Endothelial cell of umbilical vein (primary cell): Measurements from ENCODE around the gene PLPPR4.

Experiments used
- FOS ChIP-seq: IDR thresholded peaks from 2 replicates; pipeline ENCODE4 v1.6.1; 2011; ENCODE audit warnings: mild to moderate bottlenecking, low read length, moderate library complexity, borderline replicate concordance; ENCODE audit not compliant: insufficient read depth
- JUN ChIP-seq: IDR thresholded peaks from 2 replicates; pipeline ENCODE4 v1.6.1; 2011; ENCODE audit warnings: borderline replicate concordance, low read depth; ENCODE audit not compliant: insufficient read length, insufficient read depth
- MYC ChIP-seq: IDR thresholded peaks from one replicate; pipeline ENCODE4 v1.6.1; 2011; ENCODE audit warnings: mild to moderate bottlenecking, low read depth, low read length
- TF ChIP-seq, protein P1 (sequence below), 2 donors: IDR thresholded peaks; 1 replicate in 1 of 2; 2 replicates in 1 of 2; pipeline ENCODE4 v1.5.1; 2011; ENCODE audit warnings: low read length in 2 of 2, mild to moderate bottlenecking in 2 of 2, moderate library complexity in 2 of 2, control low read depth in 1 of 2, inconsistent platforms in 1 of 2, low read depth in 1 of 2; ENCODE audit not compliant: insufficient read depth in 1 of 2; ENCODE audit errors: extremely low read depth in 1 of 2

- TF ChIP-seq, protein P1, sequence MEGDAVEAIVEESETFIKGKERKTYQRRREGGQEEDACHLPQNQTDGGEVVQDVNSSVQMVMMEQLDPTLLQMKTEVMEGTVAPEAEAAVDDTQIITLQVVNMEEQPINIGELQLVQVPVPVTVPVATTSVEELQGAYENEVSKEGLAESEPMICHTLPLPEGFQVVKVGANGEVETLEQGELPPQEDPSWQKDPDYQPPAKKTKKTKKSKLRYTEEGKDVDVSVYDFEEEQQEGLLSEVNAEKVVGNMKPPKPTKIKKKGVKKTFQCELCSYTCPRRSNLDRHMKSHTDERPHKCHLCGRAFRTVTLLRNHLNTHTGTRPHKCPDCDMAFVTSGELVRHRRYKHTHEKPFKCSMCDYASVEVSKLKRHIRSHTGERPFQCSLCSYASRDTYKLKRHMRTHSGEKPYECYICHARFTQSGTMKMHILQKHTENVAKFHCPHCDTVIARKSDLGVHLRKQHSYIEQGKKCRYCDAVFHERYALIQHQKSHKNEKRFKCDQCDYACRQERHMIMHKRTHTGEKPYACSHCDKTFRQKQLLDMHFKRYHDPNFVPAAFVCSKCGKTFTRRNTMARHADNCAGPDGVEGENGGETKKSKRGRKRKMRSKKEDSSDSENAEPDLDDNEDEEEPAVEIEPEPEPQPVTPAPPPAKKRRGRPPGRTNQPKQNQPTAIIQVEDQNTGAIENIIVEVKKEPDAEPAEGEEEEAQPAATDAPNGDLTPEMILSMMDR (IDR thresholded peaks at IDR 0.05; ENCODE audit: extremely low read depth in 1 of 2, insufficient read depth in 1 of 2, low read depth in 1 of 2, low read length in 2 of 2), result no peak
- no peak for TF ChIP-seq FOS
- TF ChIP-seq JUN, result no peak
- TF ChIP-seq MYC, result no peak
These were observed 6.4 kb downstream of the PLPPR4 start for GRCh38 chr1:99270646-99271045.
